HCEC 1CT (cell line): Measurements from ENCODE around the gene MAP4K5.

ENCODE experiments used
- DNase-seq: peaks from one replicate; pipeline ENCODE4 v3.0.0-alpha.2; 2017

Gene MAP4K5

DNA sequence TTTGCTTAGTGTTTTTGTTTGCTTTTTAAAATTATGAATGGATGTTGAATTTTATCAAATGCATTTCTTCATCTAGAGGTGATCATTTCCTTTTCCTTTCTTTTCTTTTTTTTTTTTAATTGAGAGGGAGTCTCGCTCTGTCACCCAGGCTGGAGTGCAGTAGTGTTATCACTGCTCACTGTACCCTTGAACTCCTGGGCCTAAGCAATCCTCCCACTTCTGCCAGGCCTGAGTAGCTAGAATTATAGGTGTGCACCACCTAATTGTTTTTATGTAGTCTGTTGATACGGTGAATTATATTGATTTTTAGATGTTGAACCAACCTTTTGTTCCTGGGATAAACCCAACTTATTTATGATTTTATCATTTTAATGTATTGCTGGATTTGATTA, 134.2 kb downstream of the MAP4K5 start:
- no peak for DNase-seq

- peak; percentile 47 for DNase-seq
These were observed 134.8 kb downstream of the MAP4K5 start for GRCh38 chr14:50397390-50398188.

DNA sequence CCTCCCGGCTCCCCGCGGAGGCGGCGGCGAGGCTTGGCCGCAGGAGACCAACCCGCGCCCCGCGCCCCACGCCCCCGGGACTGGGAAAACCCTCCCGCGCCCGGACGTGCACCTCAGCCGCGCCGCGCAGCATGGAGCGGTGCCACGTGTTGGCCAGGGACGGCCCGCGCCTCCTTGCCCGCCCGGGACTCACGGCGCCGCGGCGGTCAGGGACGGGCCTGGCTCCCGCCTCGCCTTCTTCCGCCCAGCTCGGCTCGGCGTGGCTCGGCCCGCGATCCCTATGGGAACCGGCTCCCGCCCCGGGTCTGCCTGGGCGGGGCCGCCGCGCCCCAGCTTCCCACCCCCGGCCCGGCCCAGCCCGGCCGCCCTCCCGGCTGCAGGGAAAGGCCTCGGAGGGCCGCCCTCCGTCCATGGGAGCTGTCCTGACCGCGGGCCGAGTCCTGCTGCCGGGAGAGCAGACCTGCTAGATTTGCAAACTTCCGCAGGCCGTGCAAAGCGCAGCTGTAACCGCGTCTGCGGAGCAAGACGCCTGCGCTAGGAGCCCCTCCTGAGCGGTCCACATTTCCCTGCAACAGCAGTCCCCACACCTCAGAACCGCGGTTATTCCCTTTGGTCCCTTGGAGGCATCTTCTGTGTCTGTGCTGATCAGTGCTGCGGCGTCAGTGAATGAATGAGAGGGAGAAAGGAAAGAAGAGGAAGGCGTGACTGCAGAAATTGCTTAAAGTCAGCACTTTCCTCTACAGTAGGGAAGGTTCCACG, 135.6 kb downstream of the MAP4K5 start, which contains the start of gene CDKL1:
Gene CDKL1 (minus strand): TSS at position 251 of the 759 bp plus-strand sequence. CDS start 1,013 bp downstream, outside the sequence.
- DNase-seq, result peak; percentile 77

GRCh38 chr14:50395448-50395847, 136.9 kb downstream of the MAP4K5 start:
- DNase-seq, result peak; percentile 7

GRCh38 chr14:50394713-50395112, 137.7 kb downstream of the MAP4K5 start:
- DNase-seq, result no peak

GRCh38 chr14:50389668-50390441, 142.5 kb downstream of the MAP4K5 start:
- no peak for DNase-seq

GRCh38 chr14:50388256-50388931, 144.0 kb downstream of the MAP4K5 start:
- no peak for DNase-seq

GRCh38 chr14:50387548-50387947, 144.8 kb downstream of the MAP4K5 start:
- DNase-seq, result no peak

DNA sequence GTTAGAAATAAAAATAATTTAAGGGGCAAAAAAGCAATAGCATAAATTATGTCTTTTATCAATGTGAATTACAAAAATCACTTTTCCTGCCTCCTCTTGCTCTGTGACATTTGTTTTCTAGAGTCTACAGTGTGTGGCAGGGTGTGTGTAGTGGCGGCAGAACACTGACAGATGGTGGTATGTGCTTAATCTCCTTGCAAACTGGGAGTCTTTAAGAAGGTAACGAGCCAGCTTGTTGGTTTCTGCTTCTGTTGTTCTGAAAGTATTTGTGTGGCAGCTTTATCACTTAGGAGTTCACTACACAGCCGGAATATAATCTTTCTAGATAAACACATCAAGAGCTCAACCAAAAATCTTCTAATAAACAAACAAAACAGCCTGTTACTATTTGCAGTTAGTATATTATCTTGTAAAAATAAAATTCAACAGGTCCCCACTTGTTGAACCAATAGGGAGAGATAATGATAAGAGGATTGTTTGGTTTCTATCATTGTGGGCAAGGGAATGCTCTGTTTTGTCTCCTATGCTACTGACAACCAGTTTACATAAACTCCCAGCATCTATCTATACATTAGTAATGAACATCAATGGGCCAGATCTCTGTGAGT, 148.6 kb downstream of the MAP4K5 start:
- DNase-seq, result no peak

DNA sequence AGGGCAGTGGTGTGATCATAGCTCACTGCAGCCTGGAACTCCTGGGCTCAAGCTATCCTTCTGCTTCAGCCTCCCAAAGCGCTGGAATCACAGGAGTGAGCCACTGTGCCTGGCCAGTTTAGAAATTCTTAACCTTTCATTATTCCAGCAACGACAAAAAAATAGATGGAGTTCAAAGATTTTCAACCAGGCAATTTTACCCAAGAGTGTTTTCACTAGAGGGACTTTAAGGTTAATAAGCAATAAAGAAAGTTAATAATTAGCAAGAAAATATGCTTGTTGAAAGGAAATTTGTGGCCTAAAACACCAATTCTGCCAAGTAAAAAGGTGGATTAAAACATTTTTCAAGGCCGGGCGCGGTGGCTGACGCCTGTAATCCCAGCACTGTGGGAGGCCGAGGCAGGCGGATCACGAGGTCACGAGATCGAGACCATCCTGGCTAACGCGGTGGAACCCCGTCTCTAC, 150.5 kb downstream of the MAP4K5 start:
- no peak for DNase-seq

GRCh38 chr14:50381008-50381407, 151.4 kb downstream of the MAP4K5 start:
- DNase-seq, result no peak

GRCh38 chr14:50380455-50380854, 151.9 kb downstream of the MAP4K5 start:
- DNase-seq, result no peak

DNA sequence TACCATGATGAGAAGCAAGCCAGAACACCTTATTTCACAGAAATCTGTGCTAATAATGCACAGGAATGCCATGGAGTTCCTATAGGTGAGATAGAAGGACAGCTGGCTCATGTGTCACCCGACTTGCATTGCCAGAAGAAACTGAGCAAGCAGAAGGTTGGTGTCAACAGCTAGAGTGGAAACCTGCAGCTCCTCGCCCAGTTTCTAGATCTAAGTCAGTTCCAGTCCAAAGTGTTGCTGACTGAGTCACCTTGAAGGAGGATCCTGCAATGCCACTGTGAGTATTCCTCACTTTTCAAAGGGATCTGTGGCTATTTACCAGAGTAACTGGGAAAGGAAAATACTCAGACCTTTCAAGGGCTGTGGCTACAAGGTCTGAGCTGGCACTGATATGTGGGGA, 152.8 kb downstream of the MAP4K5 start:
- no peak for DNase-seq

- DNase-seq, result no peak
These were observed 154.8 kb downstream of the MAP4K5 start for GRCh38 chr14:50377550-50378085.

DNA sequence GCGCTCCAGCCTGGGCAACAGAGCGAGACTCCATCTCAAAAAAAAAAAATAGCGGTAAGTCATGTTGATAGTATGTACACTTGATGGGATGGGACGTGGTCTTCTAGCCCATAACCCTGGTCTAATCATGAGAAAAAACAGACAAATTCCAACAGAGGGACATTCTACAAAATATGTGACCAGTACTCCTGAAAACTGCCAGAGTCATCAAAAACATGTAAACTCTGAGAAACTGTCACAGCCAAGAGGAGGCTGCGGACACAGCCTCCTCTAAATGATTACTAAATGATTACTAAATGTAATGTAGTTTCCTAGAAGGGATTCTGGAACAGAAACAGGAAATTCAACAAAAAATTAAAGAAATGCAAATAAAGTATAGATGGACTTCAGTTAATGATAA, 156.6 kb downstream of the MAP4K5 start:
- DNase-seq, result no peak

- DNase-seq, result no peak
These were observed 158.4 kb downstream of the MAP4K5 start for GRCh38 chr14:50373959-50374358.

- DNase-seq, result no peak
These were observed 160.8 kb downstream of the MAP4K5 start for GRCh38 chr14:50371546-50371945.
